Neuron (in vitro differentiated cells): ENCODE data around the gene ZSCAN25.
A peak's percentile ranks its signal among the peaks of the same experiment; 100 is the strongest.
"Not testable (repeated sequence)": the region's sequence is repeated elsewhere in the genome, so short reads cannot be mapped to it uniquely, and the experiment has no call there.

Source experiments
- H2AFZ ChIP-seq: one replicate; pipeline ENCODE4 v1.6.1; 2013; ENCODE audit warnings: low read depth, mild to moderate bottlenecking, inconsistent platforms, low read length, moderate library complexity
- H3K27me3 ChIP-seq: one replicate; pipeline ENCODE4 v1.6.1; 2013; ENCODE audit warnings: low read length; ENCODE audit not compliant: insufficient read depth
- H3K36me3 ChIP-seq: one replicate; pipeline ENCODE4 v1.6.1; 2013; ENCODE audit warnings: low read length; ENCODE audit not compliant: insufficient read depth
- H3K4me1 ChIP-seq: one replicate; pipeline ENCODE4 v1.6.1; 2013; ENCODE audit warnings: low read length; ENCODE audit not compliant: insufficient read depth
- H3K4me3 ChIP-seq: 2 replicates; pipeline ENCODE4 v1.5.1; 2013; ENCODE audit warnings: mild to moderate bottlenecking, low read length, moderate library complexity
- H3K9me3 ChIP-seq: one replicate; pipeline ENCODE4 v1.6.1; 2013; ENCODE audit warnings: low read length

ZSCAN25 gene

GRCh38 chr7:99616359-99617191 is at the start of gene ZSCAN25:
TSS of gene ZSCAN25 (plus strand) at chr7:99616946. CDS start at chr7:99619607, 2,661 bp downstream.
- Histone ChIP-seq H3K36me3 (peaks cover 35% of the 10 kb centered on the region), H3K27me3 (no peaks in the 10 kb centered on the region), H3K9me3 (no peaks in the 10 kb centered on the region), H2AFZ (peak within 1 kb of the TSS; percentile 46), H3K4me1 (peaks cover 9% of the 10 kb centered on the region), H3K4me3 (peak within 1 kb of the TSS; percentile 58)

GRCh38 chr7:99568770-99569169 is 48.0 kb upstream of the ZSCAN25 start:
- not testable (repeated sequence) for H3K4me3 ChIP-seq, H2AFZ ChIP-seq
- H3K36me3 ChIP-seq = peaks cover 72% of the 10 kb centered on the region

DNA sequence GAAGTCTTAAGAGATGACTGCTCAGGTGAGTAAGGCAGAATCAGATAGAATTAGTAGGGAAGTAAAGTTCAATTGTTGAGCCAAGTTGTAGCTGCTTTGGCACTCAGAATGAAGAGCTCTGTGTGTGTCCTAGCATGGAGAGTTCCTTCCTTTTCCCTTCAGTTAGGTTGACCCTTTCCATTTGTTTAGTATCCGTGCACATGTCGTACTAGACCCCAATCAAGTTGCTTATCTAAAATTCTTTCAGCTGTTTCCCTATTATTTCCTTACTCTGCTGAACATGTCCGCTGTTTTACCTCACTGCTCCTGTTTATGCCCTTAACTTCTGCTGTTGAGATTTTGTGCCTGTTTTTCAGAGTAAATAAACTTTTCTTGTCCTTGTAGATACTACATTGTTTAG is 45.0 kb upstream of the ZSCAN25 start:
- H3K27me3 ChIP-seq = no peaks in the 10 kb centered on the region
- H2AFZ ChIP-seq = no peak overlapping the region
- H3K9me3 ChIP-seq = peaks cover 2% of the 10 kb centered on the region
- peaks cover 60% of the 10 kb centered on the region for H3K36me3 ChIP-seq
- no peaks in the 10 kb centered on the region for H3K4me1 ChIP-seq
- H3K4me3 ChIP-seq = no peak overlapping the region

More at GRCh38 chr7:99568770-99569169, 48.0 kb upstream of the ZSCAN25 start:
- not testable (repeated sequence) for H3K27me3 ChIP-seq, H3K9me3 ChIP-seq, H3K4me1 ChIP-seq

- H2AFZ ChIP-seq = no peak overlapping the region
- H3K4me3 ChIP-seq = no peak overlapping the region
- H3K36me3 ChIP-seq = peaks cover 57% of the 10 kb centered on the region
- H3K9me3 ChIP-seq = peaks cover 2% of the 10 kb centered on the region
- H3K4me1 ChIP-seq = no peaks in the 10 kb centered on the region
- H3K27me3 ChIP-seq = no peaks in the 10 kb centered on the region
These were observed 43.5 kb upstream of the ZSCAN25 start for GRCh38 chr7:99573257-99573656.

DNA sequence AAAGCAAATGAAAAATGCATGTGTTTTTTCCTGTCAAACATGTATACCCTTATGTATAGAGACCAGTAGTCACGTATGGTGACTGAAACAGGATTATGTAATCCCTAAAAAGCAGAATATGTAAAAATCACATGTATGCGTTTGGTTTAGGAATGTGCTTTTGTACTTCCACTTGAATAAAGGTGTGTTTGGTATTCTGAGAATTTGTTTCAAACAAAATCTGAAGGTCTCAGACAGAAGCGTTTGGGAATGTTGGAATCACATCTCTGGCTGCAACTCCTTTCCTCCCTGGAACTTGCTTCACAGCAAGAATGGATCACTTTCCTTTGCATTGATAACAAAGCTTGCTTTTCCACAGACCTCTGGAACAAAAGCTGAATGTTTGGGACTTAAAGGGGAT is 40.5 kb upstream of the ZSCAN25 start:
- H3K36me3 ChIP-seq = peaks cover 31% of the 10 kb centered on the region
- no peaks in the 10 kb centered on the region for H3K9me3 ChIP-seq
- no peak overlapping the region for H3K4me3 ChIP-seq
- no peaks in the 10 kb centered on the region for H3K27me3 ChIP-seq
- H3K4me1 ChIP-seq = no peaks in the 10 kb centered on the region
- no peak overlapping the region for H2AFZ ChIP-seq

- H3K9me3 ChIP-seq = no peaks in the 10 kb centered on the region
- H3K4me1 ChIP-seq = no peaks in the 10 kb centered on the region
- H3K27me3 ChIP-seq = no peaks in the 10 kb centered on the region
- no peak overlapping the region for H2AFZ ChIP-seq
- H3K4me3 ChIP-seq = no peak overlapping the region
- peaks cover 5% of the 10 kb centered on the region for H3K36me3 ChIP-seq
These were observed 37.3 kb upstream of the ZSCAN25 start for GRCh38 chr7:99579281-99579955.

GRCh38 chr7:99579956-99580777 is 36.6 kb upstream of the ZSCAN25 start:
- no peaks in the 10 kb centered on the region for H3K9me3 ChIP-seq
- no peaks in the 10 kb centered on the region for H3K4me1 ChIP-seq
- peak overlapping the region; percentile 41 for H3K4me3 ChIP-seq
- peak overlapping the region; percentile 23 for H2AFZ ChIP-seq
- H3K36me3 ChIP-seq = no peaks in the 10 kb centered on the region
- H3K27me3 ChIP-seq = no peaks in the 10 kb centered on the region

DNA sequence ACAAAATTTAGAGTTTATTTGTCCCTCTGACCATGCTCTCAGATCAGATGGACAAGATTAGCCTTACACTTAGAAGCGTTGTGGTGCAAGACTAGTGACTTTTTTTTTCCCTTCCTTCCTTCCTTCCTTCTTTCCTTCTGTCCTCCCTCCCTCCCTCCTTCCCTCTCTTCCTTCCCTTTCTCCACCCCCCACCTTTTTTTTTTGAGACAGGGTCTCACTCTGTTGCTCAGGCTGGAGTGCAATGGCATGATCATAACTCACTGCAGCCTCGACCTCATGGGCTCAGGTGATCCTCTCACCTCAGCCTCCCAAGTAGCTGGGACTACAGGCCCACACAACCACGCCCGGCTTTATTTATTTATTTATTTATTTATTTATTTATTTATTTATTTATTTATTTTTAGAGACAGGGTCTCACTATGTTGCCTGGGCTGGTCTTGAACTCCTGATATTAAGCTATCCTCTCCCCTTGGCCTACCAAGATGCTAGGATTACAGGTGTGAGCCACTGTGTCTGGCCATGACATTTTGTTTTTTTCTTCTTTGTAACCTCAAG is 35.9 kb upstream of the ZSCAN25 start:
- H3K9me3 ChIP-seq, H3K4me1 ChIP-seq, H3K36me3 ChIP-seq, H3K27me3 ChIP-seq: not testable (repeated sequence)
- Histone ChIP-seq H3K4me3 (peak overlapping the region; percentile 41), H2AFZ (peak overlapping the region; percentile 23)

DNA sequence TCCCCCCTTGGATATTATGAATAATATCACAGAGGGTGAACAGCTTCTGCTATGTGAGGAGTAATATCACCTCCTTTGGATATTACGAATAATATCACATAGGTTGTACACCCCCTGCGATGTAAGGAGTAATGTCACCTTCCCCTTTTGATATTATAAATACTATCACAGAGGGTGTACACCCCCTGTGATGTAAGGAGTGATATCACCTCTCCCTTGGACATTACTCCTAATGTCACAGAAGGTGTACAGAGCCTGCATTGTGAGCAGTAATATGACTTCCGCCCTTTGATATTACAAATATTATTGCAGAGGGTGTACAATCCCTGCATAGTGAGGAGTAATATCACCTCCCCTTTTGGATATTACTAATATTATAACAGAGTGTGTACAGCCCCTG is 27.9 kb upstream of the ZSCAN25 start:
- no peak overlapping the region for H2AFZ ChIP-seq
- no peaks in the 10 kb centered on the region for H3K9me3 ChIP-seq
- H3K4me3 ChIP-seq = no peak overlapping the region
- H3K4me1 ChIP-seq = no peaks in the 10 kb centered on the region
- no peaks in the 10 kb centered on the region for H3K36me3 ChIP-seq
- no peaks in the 10 kb centered on the region for H3K27me3 ChIP-seq

DNA sequence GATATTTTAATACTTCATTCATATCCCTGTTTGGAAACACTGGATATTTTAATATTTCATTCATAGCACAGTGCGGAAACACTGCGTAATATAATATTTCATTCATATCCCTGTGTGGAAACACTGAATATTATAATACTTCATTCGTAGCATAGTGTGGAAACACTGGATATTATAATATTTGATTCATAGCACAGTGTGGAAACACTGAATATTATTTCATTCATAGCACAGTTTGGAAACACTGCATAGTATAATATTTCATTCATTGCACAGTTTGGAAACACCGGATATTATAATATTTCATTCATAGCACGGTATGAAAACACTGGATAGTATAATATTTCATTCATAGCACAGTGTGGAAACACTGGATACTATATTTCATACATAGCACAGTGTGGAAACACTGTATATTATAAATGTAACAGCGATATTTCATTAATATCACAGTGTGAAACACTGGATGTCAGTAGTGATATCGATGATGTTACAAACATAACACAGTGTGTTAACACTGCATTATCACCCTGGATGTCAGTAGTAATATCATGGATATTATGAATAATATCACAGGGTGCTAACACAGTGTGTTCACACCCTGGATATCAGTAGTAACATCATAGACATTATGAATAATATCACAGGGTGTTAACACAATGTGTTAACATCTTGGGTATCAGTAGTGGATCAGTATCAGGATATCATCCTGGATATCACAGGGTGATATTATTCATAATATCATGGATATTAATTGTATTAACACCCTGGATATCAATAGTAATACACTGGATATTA is 21.6 kb upstream of the ZSCAN25 start:
- Histone ChIP-seq H3K36me3 (no peaks in the 10 kb centered on the region), H3K9me3 (no peaks in the 10 kb centered on the region), H3K27me3 (no peaks in the 10 kb centered on the region), H2AFZ (no peak overlapping the region), H3K4me3 (no peak overlapping the region), H3K4me1 (no peaks in the 10 kb centered on the region)

- no peak overlapping the region for H2AFZ ChIP-seq
- H3K4me3 ChIP-seq = no peak overlapping the region
- no peaks in the 10 kb centered on the region for H3K27me3 ChIP-seq
- H3K36me3 ChIP-seq = no peaks in the 10 kb centered on the region
- no peaks in the 10 kb centered on the region for H3K4me1 ChIP-seq
- no peaks in the 10 kb centered on the region for H3K9me3 ChIP-seq
These were observed 20.3 kb upstream of the ZSCAN25 start for GRCh38 chr7:99596408-99596955.
